H1 (cell line): ENCODE measurements around the gene FGB. TPM values are rescaled to one million over a fixed set of nuclear protein-coding genes. Genes with fewer than 3 reads are reported as not detected.

Experiments
- CTCF ChIA-PET: fragments of 300-600 bp; sonication (Branson Sonifier 250); formaldehyde crosslinking; loops from one replicate; lab custom pipeline; 2021; ENCODE audit not compliant: partially characterized antibody; lab: Charles Lee
- POLR2A ChIA-PET: fragments of 300-600 bp; sonication (Branson Sonifier 250); formaldehyde crosslinking; loops from one replicate; lab custom pipeline; 2021; ENCODE audit warnings: inconsistent platforms; ENCODE audit not compliant: partially characterized antibody; lab: Charles Lee
- DNase-seq, 2 experiments: peaks; one replicate each; pipeline versions ENCODE4 v3.0.0 to v3.0.0-alpha.2; 2010 to 2022; ENCODE audit warnings: low spot score in 2 of 2, low read depth in 1 of 2, mixed read lengths in 1 of 2
- FAIRE-seq: peaks from 2 replicates; lab custom pipeline; 2011; peaks lifted over from hg19 to GRCh38; lab: Jason Lieb, UNC
- H2AFZ ChIP-seq: 2 replicates; pipeline ENCODE4 v1.8.1; 2012; ENCODE audit warnings: low read length, inconsistent platforms
- H2AK5ac ChIP-seq: 2 replicates; pipeline ENCODE4 v1.6.1; 2013; ENCODE audit warnings: low read depth, low read length
- H2BK120ac ChIP-seq: replicated peaks from 2 replicates; pipeline ENCODE3; 2013; ENCODE audit warnings: low read depth, low read length, inconsistent platforms
- H2BK12ac ChIP-seq: 2 replicates; pipeline ENCODE4 v1.6.1; 2013; ENCODE audit warnings: low read depth, low read length
- H2BK15ac ChIP-seq: 2 replicates; pipeline ENCODE4 v1.6.1; 2013; ENCODE audit warnings: low read length
- H2BK20ac ChIP-seq: 2 replicates; pipeline ENCODE4 v1.6.1; 2013; ENCODE audit warnings: low read length
- H2BK5ac ChIP-seq: 2 replicates; pipeline ENCODE4 v1.6.1; 2013; ENCODE audit warnings: low read depth, low read length
- H3K14ac ChIP-seq: 2 replicates; pipeline ENCODE4 v1.6.1; 2013; ENCODE audit warnings: inconsistent platforms; ENCODE audit not compliant: insufficient read length
- H3K18ac ChIP-seq: 2 replicates; pipeline ENCODE4 v1.6.1; 2013; ENCODE audit warnings: low read length; ENCODE audit errors: extremely low read depth
- H3K23ac ChIP-seq: 2 replicates; pipeline ENCODE4 v1.6.1; 2013; ENCODE audit warnings: inconsistent platforms; ENCODE audit not compliant: insufficient read length
- H3K23me2 ChIP-seq: 2 replicates; pipeline ENCODE4 v1.6.1; 2013; ENCODE audit warnings: low read depth, low read length
- H3K27ac ChIP-seq: 2 replicates; pipeline ENCODE4 v1.6.1; 2011; ENCODE audit warnings: low read depth, low read length, inconsistent platforms
- H3K27me3 ChIP-seq, 4 experiments: replicated peaks in 1 of 4; 1 replicate in 1 of 4; 2 replicates in 3 of 4; pipeline versions ENCODE4 v1.6.1 to v1.8.1; 2011 to 2013; ENCODE audit warnings: low read length in 3 of 4, mild to moderate bottlenecking in 3 of 4, inconsistent platforms in 2 of 4, mixed read lengths in 2 of 4, moderate library complexity in 1 of 4; ENCODE audit not compliant: control insufficient read depth in 3 of 4, insufficient read depth in 3 of 4; ENCODE audit errors: extremely low read depth in 1 of 4
- H3K36me3 ChIP-seq, 4 experiments: 2 replicates each; pipeline versions ENCODE4 v1.6.1 to v1.8.1; 2011 to 2013; ENCODE audit warnings: mild to moderate bottlenecking in 4 of 4, low read length in 3 of 4, moderate library complexity in 2 of 4, control low read depth in 1 of 4, inconsistent platforms in 1 of 4; ENCODE audit not compliant: insufficient read depth in 4 of 4, control insufficient read depth in 2 of 4
- H3K4ac ChIP-seq: replicated peaks from 2 replicates; pipeline ENCODE3; 2013; ENCODE audit warnings: low read length, low read depth, mixed read lengths, inconsistent platforms; ENCODE audit not compliant: insufficient read length
- H3K4me1 ChIP-seq, 4 experiments: replicated peaks in 1 of 4; 1 replicate in 1 of 4; 2 replicates in 3 of 4; pipeline versions ENCODE4 v1.6.1 to v1.8.1; 2011 to 2013; ENCODE audit warnings: low read length in 3 of 4, inconsistent platforms in 2 of 4, mixed read lengths in 1 of 4; ENCODE audit not compliant: insufficient read depth in 4 of 4, control insufficient read depth in 3 of 4
- H3K4me2 ChIP-seq, 2 experiments: 2 replicates each; pipeline versions ENCODE4 v1.6.1 to v1.8.1; 2011 to 2013; ENCODE audit warnings: low read depth in 2 of 2, low read length in 2 of 2, control low read depth in 1 of 2, inconsistent platforms in 1 of 2, mild to moderate bottlenecking in 1 of 2; ENCODE audit not compliant: insufficient read depth in 1 of 2
- H3K4me3 ChIP-seq, 4 experiments: fragments of 200-600, 300-600 bp in 1 of 4; sonication (generic), shearing (Covaris generic), sonication (Bioruptor Twin) in 1 of 4; 2 replicates each; pipeline versions ENCODE4 v1.5.1 to v1.8.1; 2011 to 2016; ENCODE audit warnings: low read length in 4 of 4, low read depth in 3 of 4, control low read depth in 2 of 4, inconsistent platforms in 2 of 4, mild to moderate bottlenecking in 2 of 4, mixed read lengths in 1 of 4, moderate library complexity in 1 of 4; ENCODE audit not compliant: insufficient read depth in 2 of 4; ENCODE audit errors: extremely low read depth in 1 of 4
- H3K56ac ChIP-seq: replicated peaks from 2 replicates; pipeline ENCODE3; 2013; ENCODE audit warnings: low read depth, mild to moderate bottlenecking, mixed read lengths, low read length, inconsistent platforms; ENCODE audit not compliant: insufficient read length
- H3K79me1 ChIP-seq: 2 replicates; pipeline ENCODE4 v1.6.1; 2013; ENCODE audit warnings: low read depth, low read length, control low read depth
- H3K79me2 ChIP-seq, 2 experiments: 2 replicates each; pipeline versions ENCODE4 v1.6.1 to v1.8.1; 2012 to 2013; ENCODE audit warnings: low read length in 2 of 2, mild to moderate bottlenecking in 2 of 2, inconsistent platforms in 1 of 2; ENCODE audit not compliant: insufficient read depth in 2 of 2, control insufficient read depth in 1 of 2
- H3K9ac ChIP-seq, 4 experiments: replicated peaks in 1 of 4; 1 replicate in 1 of 4; 2 replicates in 3 of 4; pipeline versions ENCODE4 v1.6.1 to v1.8.1; 2011 to 2013; ENCODE audit warnings: low read depth in 3 of 4, low read length in 3 of 4, control low read depth in 2 of 4, mild to moderate bottlenecking in 2 of 4, moderate library complexity in 2 of 4, inconsistent platforms in 1 of 4; ENCODE audit errors: extremely low read depth in 1 of 4
- H3K9me3 ChIP-seq, 2 experiments: 2 replicates each; pipeline versions ENCODE4 v1.6.1 to v1.8.1; 2012 to 2013; ENCODE audit warnings: mild to moderate bottlenecking in 2 of 2, moderate library complexity in 2 of 2, control low read depth in 1 of 2, inconsistent platforms in 1 of 2, low read depth in 1 of 2, low read length in 1 of 2, mixed read lengths in 1 of 2; ENCODE audit not compliant: insufficient read depth in 2 of 2
- H4K20me1 ChIP-seq, 2 experiments: replicated peaks in 1 of 2; 2 replicates each; pipeline versions ENCODE3 to v1.8.1; 2011 to 2013; ENCODE audit warnings: inconsistent platforms in 2 of 2, low read length in 2 of 2, mild to moderate bottlenecking in 1 of 2; ENCODE audit not compliant: insufficient read depth in 2 of 2, control insufficient read depth in 1 of 2
- H4K5ac ChIP-seq: 2 replicates; pipeline ENCODE4 v1.6.1; 2013; ENCODE audit warnings: low read length, low read depth, mixed read lengths, inconsistent platforms; ENCODE audit not compliant: insufficient read length
- H4K8ac ChIP-seq: 2 replicates; pipeline ENCODE4 v1.8.0; 2013; ENCODE audit warnings: mild to moderate bottlenecking, moderate library complexity, low read length, inconsistent platforms; ENCODE audit not compliant: insufficient read depth; ENCODE audit errors: extremely low read depth
- H4K91ac ChIP-seq: replicated peaks from 2 replicates; pipeline ENCODE3; 2013; ENCODE audit warnings: low read length, mixed read lengths, inconsistent platforms; ENCODE audit not compliant: insufficient read length
- EGR1 ChIP-seq: IDR thresholded peaks from 2 replicates; pipeline ENCODE4 v1.6.1; 2011; ENCODE audit warnings: low read depth, low read length, borderline replicate concordance
- NRF1 ChIP-seq: IDR thresholded peaks from 2 replicates; pipeline ENCODE4 v1.6.1; 2011; ENCODE audit warnings: mild to moderate bottlenecking, low read depth, low read length, improper control_type of control experiment
- PHF8 ChIP-seq: fragments of 200-600 bp; sonication (generic); conservative IDR thresholded peaks from 2 replicates; pipeline ENCODE4 v1.7.1; 2012; ENCODE audit warnings: low read depth, mild to moderate bottlenecking, inconsistent platforms, low read length, moderate library complexity
- SP1 ChIP-seq: IDR thresholded peaks from 2 replicates; pipeline ENCODE4 v1.6.1; 2011; ENCODE audit warnings: low read depth, low read length
- TAF7 ChIP-seq: optimal IDR thresholded peaks from 2 replicates; pipeline ENCODE3; 2011; ENCODE audit warnings: low read depth, mild to moderate bottlenecking, inconsistent platforms, low read length, moderate library complexity, borderline replicate concordance
- YY1 ChIP-seq: IDR thresholded peaks from 2 replicates; pipeline ENCODE4 v1.6.1; 2011; ENCODE audit warnings: low read depth, mild to moderate bottlenecking, low read length
- WGBS, 2 experiments: shearing (Covaris generic) in 1 of 2; methylation state at CpG; one replicate each; pipeline versions ENCODE4 v1.1.6 to v1.1.7; 2013 to 2015; ENCODE audit warnings: low lambda C conversion rate in 2 of 2, mixed read lengths in 2 of 2, inconsistent platforms in 1 of 2, low coverage in 1 of 2, missing lambda C conversion rate in 1 of 2; ENCODE audit not compliant: insufficient replicate concordance in 2 of 2, insufficient coverage in 1 of 2, insufficient read length in 1 of 2; ENCODE audit errors: extremely low coverage in 1 of 2, missing lambda C conversion rate in 1 of 2; 5-methylcytosine and 5-hydroxymethylcytosine counted together
- polyA plus RNA-seq, 7 experiments: library from polyadenylated mRNA; depleted of rRNA in 3 of 7; stranded (reverse) in 5 of 7; unstranded in 2 of 7; fragments of >200 nt in 5 of 7; fragments of 200-250 nt in 2 of 7; gene quantifications; 1 replicate in 5 of 7; 2 replicates in 1 of 7; 4 replicates in 1 of 7; pipeline versions ENCODE4 v1.2.1 to v1.2.3, GENCODE V29; 2011 to 2013; ENCODE audit warnings: missing spikeins in 2 of 7, mixed read lengths in 2 of 7
- total RNA-seq: library from RNA; stranded (reverse); fragmentation: NEBNext Ultra II Directional; extraction: Animal tissue kit (Norgen Biotek cat#: 25700); gene quantifications from 2 replicates; pipeline ENCODE4 v1.2.1, GENCODE V29; 2021
- TF ChIP-seq, protein P1 (sequence below), 3 experiments: IDR thresholded peaks; 1 replicate in 2 of 3; 2 replicates in 1 of 3; pipeline versions ENCODE4 v1.5.1 to v1.6.1; 2011; ENCODE audit warnings: low read length in 3 of 3, mild to moderate bottlenecking in 3 of 3, inconsistent platforms in 2 of 3, low read depth in 1 of 3, moderate library complexity in 1 of 3; ENCODE audit not compliant: insufficient read depth in 1 of 3; ENCODE audit errors: control extremely low read depth in 1 of 3

Gene FGB
- total and polyA plus RNA-seq, 2 of the 8 experiments (the other 6 are each of a cell fraction or from before 2014, with no cell fraction given): not detected

DNA sequence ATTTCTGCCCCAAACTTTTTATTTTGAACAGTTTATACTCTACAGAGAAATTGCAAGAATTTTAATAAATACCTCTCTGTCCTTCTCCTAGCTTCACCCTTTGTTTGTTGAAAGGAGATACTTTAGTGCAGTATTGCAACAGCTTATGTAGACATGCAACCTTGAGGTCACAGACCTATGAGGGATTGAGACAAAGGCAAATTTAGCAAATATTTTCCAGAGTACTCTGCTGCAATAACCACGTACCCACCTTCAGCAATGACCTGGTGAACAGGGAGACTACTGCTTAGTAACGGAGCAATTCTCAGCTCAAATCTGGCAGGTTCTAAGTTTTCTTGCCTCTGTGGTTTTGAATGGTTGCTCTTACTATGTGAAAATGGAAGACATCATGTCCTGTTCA, 14.5 kb downstream of the FGB start:
- Histone ChIP-seq H3K56ac (no peak overlapping the region), H3K27me3 (no peaks in the 10 kb centered on the region), H3K18ac (no peak overlapping the region), H3K4me1 (no peaks in the 10 kb centered on the region), H2BK20ac (no peak overlapping the region), H3K14ac (no peak overlapping the region), H3K4ac (no peak overlapping the region), H3K27ac (no peak overlapping the region), H3K23ac (no peak overlapping the region), H2AFZ (no peak overlapping the region), H4K5ac (no peak overlapping the region), H2AK5ac (no peak overlapping the region), H4K8ac (no peak overlapping the region), H3K4me2 (no peak overlapping the region), H3K79me2 (no peaks in the 10 kb centered on the region), H3K36me3 (no peaks in the 10 kb centered on the region), H2BK12ac (no peak overlapping the region), H2BK5ac (no peak overlapping the region), H4K91ac (no peak overlapping the region), H3K9ac (no peak overlapping the region), H3K9me3 (no peaks in the 10 kb centered on the region), H3K4me3 (no peak overlapping the region), H2BK120ac (no peak overlapping the region), H4K20me1 (no peaks in the 10 kb centered on the region), H3K79me1 (no peaks in the 10 kb centered on the region), H3K23me2 (no peaks in the 10 kb centered on the region), H2BK15ac (no peak overlapping the region)
- DNase-seq (no peak), FAIRE-seq (no peak)
- WGBS, 2 experiments: 86% methylated on average over 2 of the region's 2 CpGs; no CpG with 5 or more reads in 1 of the 2 experiments
- TF ChIP-seq TAF7 (no peak), SP1 (no peak), NRF1 (no peak), PHF8 (no peak), YY1 (no peak), EGR1 (no peak)
- TF ChIP-seq, protein P1, sequence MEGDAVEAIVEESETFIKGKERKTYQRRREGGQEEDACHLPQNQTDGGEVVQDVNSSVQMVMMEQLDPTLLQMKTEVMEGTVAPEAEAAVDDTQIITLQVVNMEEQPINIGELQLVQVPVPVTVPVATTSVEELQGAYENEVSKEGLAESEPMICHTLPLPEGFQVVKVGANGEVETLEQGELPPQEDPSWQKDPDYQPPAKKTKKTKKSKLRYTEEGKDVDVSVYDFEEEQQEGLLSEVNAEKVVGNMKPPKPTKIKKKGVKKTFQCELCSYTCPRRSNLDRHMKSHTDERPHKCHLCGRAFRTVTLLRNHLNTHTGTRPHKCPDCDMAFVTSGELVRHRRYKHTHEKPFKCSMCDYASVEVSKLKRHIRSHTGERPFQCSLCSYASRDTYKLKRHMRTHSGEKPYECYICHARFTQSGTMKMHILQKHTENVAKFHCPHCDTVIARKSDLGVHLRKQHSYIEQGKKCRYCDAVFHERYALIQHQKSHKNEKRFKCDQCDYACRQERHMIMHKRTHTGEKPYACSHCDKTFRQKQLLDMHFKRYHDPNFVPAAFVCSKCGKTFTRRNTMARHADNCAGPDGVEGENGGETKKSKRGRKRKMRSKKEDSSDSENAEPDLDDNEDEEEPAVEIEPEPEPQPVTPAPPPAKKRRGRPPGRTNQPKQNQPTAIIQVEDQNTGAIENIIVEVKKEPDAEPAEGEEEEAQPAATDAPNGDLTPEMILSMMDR (IDR thresholded peaks at IDR 0.05; ENCODE audit: control extremely low read depth in 1 of 3, insufficient read depth in 1 of 3, low read depth in 1 of 3, low read length in 3 of 3): no peak
- ChIA-PET CTCF (interaction anchor here (1.2 to 2.4 kb wide), 3 partner anchors 10 to 18 kb away, joined by 3 to 14 read pairs (median 3); no protein-coding TSS in a partner anchor), POLR2A (no interaction called here)
